Pancreas (tissue), 10 donors: Measurements from ENCODE around the gene NLRP13. TPM values are rescaled to one million over a fixed set of nuclear protein-coding genes. Genes with fewer than 3 reads are reported as not detected.

ENCODE experiments used
- ATAC-seq, 4 donors: fragments of 200-7000 bp; cut with Tn5 transposase; one replicate each; pipeline versions ENCODE4 v1.8.0 to v1.9.1; 2020; ENCODE audit warnings: mild to moderate bottlenecking in 4 of 4, moderate library complexity in 4 of 4
- DNase-seq, 6 donors: peaks; one replicate each; pipeline ENCODE4 v3.0.0-alpha.2; 2020
- FAIRE-seq: peaks from 2 replicates; lab custom pipeline; 2012; peaks lifted over from hg19 to GRCh38; lab: Jason Lieb, UNC
- H3K27ac ChIP-seq, 4 donors: fragments of 200-600 bp; sonication (generic); 1 replicate in 3 of 4; 2 replicates in 1 of 4; pipeline versions ENCODE4 v1.5.0 to v1.8.0; 2020
- H3K27me3 ChIP-seq, 4 donors: fragments of 200-600 bp; one replicate each; pipeline ENCODE4 v1.8.0; 2021
- H3K36me3 ChIP-seq, 3 donors: fragments of 200-600 bp; sonication (generic) in 1 of 3; one replicate each; pipeline versions ENCODE4 v1.5.0 to v1.8.0; 2020 to 2021
- H3K4me1 ChIP-seq, 3 donors: fragments of 200-600 bp; one replicate each; pipeline ENCODE4 v1.8.0; 2021
- H3K4me3 ChIP-seq, 4 donors: fragments of 200-600 bp; sonication (generic) in 2 of 4; one replicate each; pipeline versions ENCODE4 v1.5.0 to v1.8.0; 2020 to 2021
- H3K9me3 ChIP-seq, 4 donors: fragments of 200-600 bp; one replicate each; pipeline ENCODE4 v1.8.0; 2021
- WGBS, 2 donors: extraction: QIAGEN DNeasy Blood & Tissue Kit; methylation state at CpG; one replicate each; pipeline ENCODE4 v1.1.7; 2013; 5-methylcytosine and 5-hydroxymethylcytosine counted together
- intact Hi-C, 3 donors: fragments of 100-400 bp; cut with DNase I; formaldehyde crosslinking; loops; one replicate each; pipeline versions ENCODE4 v1.11.1 to v1.14.2; 2022
- polyA plus RNA-seq, 2 donors: library from polyadenylated mRNA; stranded (reverse); fragments of 200-250 nt; gene quantifications; one replicate each; pipeline ENCODE4 v1.2.3, GENCODE V29; 2013
- total RNA-seq, 6 donors: library from RNA; stranded (reverse); fragmentation: NEBNext Ultra II Directional in 4 of 6; extraction: Animal tissue kit (Norgen Biotek cat#: 25700) in 4 of 6; gene quantifications; one replicate each; pipeline versions ENCODE4 v1.2.1 to v1.2.4, GENCODE V29; 2021 to 2023
- TF ChIP-seq, protein P1 (sequence below), 4 donors: fragments of 200-600 bp; sonication (generic) in 3 of 4; IDR thresholded peaks; one replicate each; pipeline versions ENCODE4 v1.5.0 to v1.8.0; 2021; ENCODE audit warnings: antibody characterized with exemption in 4 of 4
- donor health status: healthy with polysubstance abuse.
- donor health status: DM: no; HTN: no; CAD: no; lungs with moderate emphysema.
- donor health status: DM: no; HTN: no; CAD: no.
- donor health status: control.
- donor health status: control.
- donor health status: Bipolar disorder and iron deficiency.
- donor health status: DM: yes; HTN: yes; CAD: no.
- donor health status: DM: no; HTN: no; CAD: no.
- donor health status: DM: no; HTN: no; CAD: no.
- donor health status: DM: yes; HTN: yes; CAD: no.

NLRP13 gene, protein sequence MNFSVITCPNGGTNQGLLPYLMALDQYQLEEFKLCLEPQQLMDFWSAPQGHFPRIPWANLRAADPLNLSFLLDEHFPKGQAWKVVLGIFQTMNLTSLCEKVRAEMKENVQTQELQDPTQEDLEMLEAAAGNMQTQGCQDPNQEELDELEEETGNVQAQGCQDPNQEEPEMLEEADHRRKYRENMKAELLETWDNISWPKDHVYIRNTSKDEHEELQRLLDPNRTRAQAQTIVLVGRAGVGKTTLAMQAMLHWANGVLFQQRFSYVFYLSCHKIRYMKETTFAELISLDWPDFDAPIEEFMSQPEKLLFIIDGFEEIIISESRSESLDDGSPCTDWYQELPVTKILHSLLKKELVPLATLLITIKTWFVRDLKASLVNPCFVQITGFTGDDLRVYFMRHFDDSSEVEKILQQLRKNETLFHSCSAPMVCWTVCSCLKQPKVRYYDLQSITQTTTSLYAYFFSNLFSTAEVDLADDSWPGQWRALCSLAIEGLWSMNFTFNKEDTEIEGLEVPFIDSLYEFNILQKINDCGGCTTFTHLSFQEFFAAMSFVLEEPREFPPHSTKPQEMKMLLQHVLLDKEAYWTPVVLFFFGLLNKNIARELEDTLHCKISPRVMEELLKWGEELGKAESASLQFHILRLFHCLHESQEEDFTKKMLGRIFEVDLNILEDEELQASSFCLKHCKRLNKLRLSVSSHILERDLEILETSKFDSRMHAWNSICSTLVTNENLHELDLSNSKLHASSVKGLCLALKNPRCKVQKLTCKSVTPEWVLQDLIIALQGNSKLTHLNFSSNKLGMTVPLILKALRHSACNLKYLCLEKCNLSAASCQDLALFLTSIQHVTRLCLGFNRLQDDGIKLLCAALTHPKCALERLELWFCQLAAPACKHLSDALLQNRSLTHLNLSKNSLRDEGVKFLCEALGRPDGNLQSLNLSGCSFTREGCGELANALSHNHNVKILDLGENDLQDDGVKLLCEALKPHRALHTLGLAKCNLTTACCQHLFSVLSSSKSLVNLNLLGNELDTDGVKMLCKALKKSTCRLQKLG
- not detected for total RNA-seq
- polyA plus RNA-seq, result under 1 TPM in 1 of 2 donors, not detected in 1; 0.02 TPM

GRCh38 chr19:55931936-55932386 lies at the start of gene NLRP13:
NLRP13 (minus strand) TSS chr19:55932336; CDS start chr19:55932311, 25 bp downstream.
- TF ChIP-seq, protein P1, sequence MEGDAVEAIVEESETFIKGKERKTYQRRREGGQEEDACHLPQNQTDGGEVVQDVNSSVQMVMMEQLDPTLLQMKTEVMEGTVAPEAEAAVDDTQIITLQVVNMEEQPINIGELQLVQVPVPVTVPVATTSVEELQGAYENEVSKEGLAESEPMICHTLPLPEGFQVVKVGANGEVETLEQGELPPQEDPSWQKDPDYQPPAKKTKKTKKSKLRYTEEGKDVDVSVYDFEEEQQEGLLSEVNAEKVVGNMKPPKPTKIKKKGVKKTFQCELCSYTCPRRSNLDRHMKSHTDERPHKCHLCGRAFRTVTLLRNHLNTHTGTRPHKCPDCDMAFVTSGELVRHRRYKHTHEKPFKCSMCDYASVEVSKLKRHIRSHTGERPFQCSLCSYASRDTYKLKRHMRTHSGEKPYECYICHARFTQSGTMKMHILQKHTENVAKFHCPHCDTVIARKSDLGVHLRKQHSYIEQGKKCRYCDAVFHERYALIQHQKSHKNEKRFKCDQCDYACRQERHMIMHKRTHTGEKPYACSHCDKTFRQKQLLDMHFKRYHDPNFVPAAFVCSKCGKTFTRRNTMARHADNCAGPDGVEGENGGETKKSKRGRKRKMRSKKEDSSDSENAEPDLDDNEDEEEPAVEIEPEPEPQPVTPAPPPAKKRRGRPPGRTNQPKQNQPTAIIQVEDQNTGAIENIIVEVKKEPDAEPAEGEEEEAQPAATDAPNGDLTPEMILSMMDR (IDR thresholded peaks at IDR 0.05), result no peak
- ATAC-seq (no peak), DNase-seq (no peak), FAIRE-seq (no peak)
- Histone ChIP-seq H3K27ac (no peak within 1 kb of the TSS), H3K27me3 (no peaks in the 10 kb centered on the region), H3K36me3 (no peaks in the 10 kb centered on the region), H3K9me3 (no peaks in the 10 kb centered on the region), H3K4me1 (no peaks in the 10 kb centered on the region), H3K4me3 (no peak within 1 kb of the TSS)
- intact Hi-C loops, result no loop called here
- WGBS, 2 donors, result 67 to 78% methylated on average over 8 of the region's 8 CpGs

GRCh38 chr19:55980415-55980814 lies 48.3 kb upstream of the NLRP13 start:
- 57 to 61% methylated on average over 9 of the region's 9 CpGs for WGBS, 2 donors
- Histone ChIP-seq H3K27me3 (no peaks in the 10 kb centered on the region), H3K4me3 (no peak overlapping the region), H3K9me3 (no peaks in the 10 kb centered on the region), H3K36me3 (no peaks in the 10 kb centered on the region), H3K4me1 (no peaks in the 10 kb centered on the region), H3K27ac (no peak overlapping the region)
- intact Hi-C loops, result no loop called here
- TF ChIP-seq, protein P1 (IDR thresholded peaks at IDR 0.05), result no peak
- no peak for FAIRE-seq
- no peak for DNase-seq
- ATAC-seq, result no peak

DNA sequence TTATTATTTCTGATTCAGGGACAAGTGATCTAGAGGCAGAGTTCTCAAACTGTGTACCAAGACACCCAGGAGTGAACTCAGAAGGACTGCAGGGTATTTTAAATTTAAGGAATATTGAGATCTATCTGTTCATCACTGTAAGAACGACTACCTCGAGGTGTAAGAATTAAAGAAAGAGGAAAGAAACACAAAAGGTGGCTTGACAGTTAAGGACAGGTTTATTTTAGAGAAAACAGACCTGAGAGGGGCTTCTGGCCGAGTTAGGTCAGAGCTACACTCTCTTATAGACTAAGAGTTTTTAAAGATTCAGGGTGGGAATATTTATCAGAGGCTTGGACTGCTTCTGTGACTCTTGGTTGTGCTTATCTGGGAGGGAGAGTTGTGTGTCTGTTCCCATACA lies 41.8 kb upstream of the NLRP13 start:
- Histone ChIP-seq H3K4me3 (no peak overlapping the region), H3K9me3 (no peaks in the 10 kb centered on the region), H3K27me3 (no peaks in the 10 kb centered on the region), H3K27ac (no peak overlapping the region), H3K4me1 (no peaks in the 10 kb centered on the region), H3K36me3 (no peaks in the 10 kb centered on the region)
- ATAC-seq (no peak), DNase-seq (no peak), FAIRE-seq (no peak)
- 30 to 35% methylated on average over 3 of the region's 3 CpGs for WGBS, 2 donors
- TF ChIP-seq, protein P1 (IDR thresholded peaks at IDR 0.05), result no peak
- intact Hi-C loops, result no loop called here

GRCh38 chr19:55962186-55962585 lies 30.1 kb upstream of the NLRP13 start:
- intact Hi-C loops, result no loop called here

More at GRCh38 chr19:55962186-55962585, 30.1 kb upstream of the NLRP13 start:
- WGBS, 2 donors, result 74 to 84% methylated on average over 10 of the region's 10 CpGs
- TF ChIP-seq, protein P1 (IDR thresholded peaks at IDR 0.05), result no peak
- Histone ChIP-seq H3K27me3 (no peaks in the 10 kb centered on the region), H3K27ac (no peak overlapping the region), H3K36me3 (no peaks in the 10 kb centered on the region), H3K4me1 (no peaks in the 10 kb centered on the region), H3K4me3 (no peak overlapping the region), H3K9me3 (no peaks in the 10 kb centered on the region)
- ATAC-seq (no peak), FAIRE-seq (no peak), DNase-seq (no peak)
